GM19238 (cell line): ENCODE results near the gene PCSK5.
"Not testable (repeated sequence)": the region's sequence is repeated elsewhere in the genome, so short reads cannot be mapped to it uniquely, and the experiment has no call there.

Experiments
- DNase-seq: peaks from one replicate; pipeline ENCODE4 v3.0.0; 2011; ENCODE audit warnings: low spot score; ENCODE audit not compliant: insufficient read length

PCSK5 gene

GRCh38 chr9:75889577-75889976 lies 896 bp upstream of the PCSK5 start:
- DNase-seq = no peak

DNA sequence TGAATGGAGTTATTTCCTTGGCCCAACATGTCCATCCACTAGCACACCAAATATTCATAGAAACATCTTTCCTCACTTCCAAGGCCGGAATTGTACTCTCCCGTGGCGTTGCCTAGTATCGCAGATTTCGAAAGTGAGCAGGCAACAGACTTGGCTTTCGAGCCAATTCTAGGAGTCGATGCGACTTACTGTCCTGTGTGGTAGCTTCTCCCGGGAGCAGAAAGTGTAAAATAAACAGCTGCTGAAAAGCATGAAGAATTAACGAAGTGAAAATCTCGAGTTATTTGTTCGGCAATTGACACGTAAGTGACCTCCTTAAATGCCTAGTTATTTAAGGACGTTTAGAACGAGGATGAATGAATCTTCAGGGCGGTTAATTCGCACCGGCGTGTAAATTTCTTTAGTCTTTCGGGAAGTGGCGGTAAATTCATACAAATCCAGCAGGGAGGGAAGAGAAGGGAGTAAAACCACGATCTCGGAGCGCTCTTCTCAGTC lies 449 bp upstream of the PCSK5 start:
- DNase-seq = no peak

- no peak for DNase-seq
Measured at GRCh38 chr9:75891277-75891741, 836 bp downstream of the PCSK5 start.

DNA sequence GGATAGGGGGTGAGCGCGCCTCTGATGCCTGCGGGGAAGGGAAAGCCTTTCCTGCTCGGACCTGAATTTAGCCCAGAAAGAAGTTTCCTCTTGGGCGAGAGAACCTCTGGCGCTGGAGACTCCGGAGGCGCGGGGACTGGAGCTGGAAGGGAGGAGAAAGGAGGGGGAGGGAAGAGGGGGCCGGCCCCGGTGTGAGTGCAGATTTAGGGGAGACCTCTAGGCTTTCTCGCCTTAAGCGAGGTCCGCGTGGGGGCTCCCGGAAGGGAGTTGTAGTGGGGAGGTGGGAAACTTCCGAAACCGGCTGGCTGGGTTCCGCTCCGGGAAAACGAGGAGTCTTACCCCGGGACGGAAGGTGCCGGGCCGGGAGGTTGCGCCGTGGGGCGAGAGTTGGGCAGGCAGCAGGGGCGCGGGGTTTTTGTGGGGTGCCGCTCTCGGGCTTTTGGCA lies 1.3 kb downstream of the PCSK5 start:
- no peak for DNase-seq

DNA sequence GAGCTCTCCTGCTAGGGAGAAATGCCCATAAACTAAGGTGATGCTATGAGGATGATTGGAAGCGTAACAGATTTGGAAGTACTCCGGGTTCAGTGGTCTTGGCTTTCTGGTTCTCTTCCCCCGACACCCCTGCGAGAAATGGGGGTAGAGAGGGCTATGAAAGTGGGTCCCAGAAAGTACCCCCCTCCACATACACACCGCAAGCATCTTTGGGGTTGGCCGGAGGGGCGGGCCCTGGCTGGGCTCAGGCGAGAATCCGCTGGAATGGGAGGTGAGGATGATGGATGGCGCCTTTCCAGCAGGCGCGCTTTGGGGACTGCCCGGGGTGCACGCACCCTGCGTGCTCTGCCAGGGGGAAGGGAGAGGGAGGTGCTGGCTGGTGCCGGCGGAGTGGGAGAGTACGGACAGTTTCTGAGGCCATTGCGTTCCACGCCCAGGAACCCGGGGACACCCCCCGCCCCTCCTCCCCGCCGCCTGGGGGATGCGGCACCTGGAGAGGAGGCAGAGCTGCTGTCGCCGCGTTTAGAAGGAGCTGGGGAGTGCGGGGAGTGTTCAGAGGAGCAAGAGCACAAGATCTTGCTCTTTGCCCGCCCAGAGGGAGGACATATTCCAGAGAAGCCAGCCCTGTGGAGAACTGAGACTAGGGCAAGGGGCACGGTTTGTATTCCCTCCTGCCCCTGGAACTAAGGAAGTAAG lies 1.9 kb downstream of the PCSK5 start:
- no peak for DNase-seq

DNA sequence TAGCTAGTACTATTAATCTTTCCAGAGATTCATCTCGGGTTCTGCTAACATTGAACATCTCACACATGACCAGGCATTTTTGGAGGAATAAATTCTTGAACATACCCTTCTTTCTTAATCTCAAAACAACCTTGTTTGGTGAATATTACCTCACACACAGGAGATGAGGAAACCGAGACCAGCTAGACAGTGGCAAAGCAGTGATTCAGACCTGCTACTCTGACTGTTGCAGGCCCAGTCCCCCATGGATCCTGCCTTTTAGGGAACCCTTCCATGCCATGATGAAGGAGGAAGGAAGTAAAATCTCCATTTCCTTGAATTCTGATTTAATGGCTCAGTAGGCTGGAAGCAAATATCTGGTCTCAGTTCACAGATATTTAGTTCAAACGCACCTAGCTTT lies 2.6 kb downstream of the PCSK5 start:
- no peak for DNase-seq

- DNase-seq = no peak
Measured at GRCh38 chr9:75894566-75894965, 4.1 kb downstream of the PCSK5 start.

- no peak for DNase-seq
Measured at GRCh38 chr9:75895112-75895511, 4.6 kb downstream of the PCSK5 start.

DNA sequence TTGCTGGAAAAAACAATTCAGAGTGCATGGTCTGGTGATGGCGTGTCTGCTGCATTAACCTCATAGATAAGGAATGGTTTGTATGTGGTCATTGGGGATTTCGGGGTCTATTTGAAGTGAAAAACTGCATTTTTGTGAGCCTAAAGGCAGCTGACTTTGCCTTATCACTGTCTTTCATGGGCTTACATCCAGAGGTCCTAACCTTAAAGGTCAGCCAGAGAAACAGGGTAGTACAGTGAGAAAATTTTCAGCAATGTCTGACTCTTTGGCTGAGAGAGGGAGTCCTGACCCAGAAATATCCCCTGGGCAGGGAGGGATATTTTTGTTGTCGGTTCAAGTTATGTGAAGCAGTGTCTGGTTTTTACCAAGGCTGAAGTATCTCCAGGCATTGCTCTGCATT lies 5.7 kb downstream of the PCSK5 start:
- DNase-seq = no peak

- DNase-seq = not testable (repeated sequence)
Measured at GRCh38 chr9:75900893-75901524, 10.5 kb downstream of the PCSK5 start.

GRCh38 chr9:75903785-75904360 lies 13.4 kb downstream of the PCSK5 start:
- DNase-seq = no peak

DNA sequence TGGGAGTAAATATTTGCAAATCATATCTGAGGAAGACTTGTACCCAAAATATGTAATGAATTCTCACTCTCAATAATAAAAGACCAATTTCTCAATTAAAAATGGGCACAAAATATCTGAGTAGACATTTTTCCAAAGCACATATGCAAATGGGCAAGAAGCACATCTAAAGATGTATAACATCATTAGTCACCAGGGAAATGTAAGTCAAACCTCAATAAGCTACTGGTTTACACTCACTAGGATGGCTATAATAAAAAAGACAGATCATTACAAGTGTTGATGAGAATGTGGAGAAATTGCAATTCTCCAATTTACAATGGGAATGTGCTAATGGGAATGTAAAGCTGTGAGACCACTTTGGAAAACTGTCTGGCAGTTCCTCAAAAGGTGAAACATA lies 13.9 kb downstream of the PCSK5 start:
- no peak for DNase-seq

- no peak for DNase-seq
Measured at GRCh38 chr9:75906531-75906930, 16.1 kb downstream of the PCSK5 start.

GRCh38 chr9:75907329-75907728 lies 16.9 kb downstream of the PCSK5 start:
- DNase-seq = no peak

GRCh38 chr9:75907923-75908322 lies 17.4 kb downstream of the PCSK5 start:
- DNase-seq = no peak

- no peak for DNase-seq
Measured at GRCh38 chr9:75909776-75910175, 19.3 kb downstream of the PCSK5 start.

GRCh38 chr9:75910731-75911130 lies 20.3 kb downstream of the PCSK5 start:
- no peak for DNase-seq

GRCh38 chr9:75911390-75911789 lies 20.9 kb downstream of the PCSK5 start:
- no peak for DNase-seq

DNA sequence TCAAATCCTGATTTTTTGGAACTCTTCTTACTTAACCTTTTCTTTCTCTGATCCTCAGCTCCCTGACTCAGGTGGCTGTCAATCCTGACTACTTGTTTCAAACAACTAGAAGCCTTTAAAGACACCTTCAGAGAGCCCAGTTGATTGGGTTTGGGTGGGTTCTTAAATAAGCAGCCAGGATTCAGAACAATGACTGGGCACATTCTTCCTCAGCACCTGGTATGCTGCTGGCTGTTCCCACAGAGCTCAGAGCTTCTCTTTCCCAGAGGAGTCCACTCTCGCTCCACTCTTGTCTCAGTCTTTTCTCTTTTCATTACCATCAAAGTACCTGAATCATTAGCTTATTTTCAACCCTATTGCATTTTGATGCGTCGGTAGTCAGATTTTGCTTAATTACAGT lies 22.5 kb downstream of the PCSK5 start:
- no peak for DNase-seq

DNA sequence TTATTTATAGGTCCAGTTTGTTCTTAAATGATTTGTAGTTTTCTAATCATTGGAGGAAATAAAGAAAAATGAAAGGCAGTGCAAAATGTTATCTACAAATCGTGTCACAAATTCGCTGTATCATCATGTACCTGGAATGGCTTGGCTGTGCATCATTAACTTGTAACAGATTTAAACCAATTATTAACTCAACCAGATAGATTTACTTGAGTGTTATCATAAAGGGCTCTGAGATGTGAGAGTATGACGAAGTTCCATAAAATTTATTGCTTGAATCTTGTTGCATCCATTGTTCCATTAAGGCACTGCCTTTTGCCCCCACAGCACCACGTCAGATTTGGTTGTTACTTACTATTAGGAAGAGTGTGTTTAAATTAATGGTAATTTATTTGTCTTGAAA lies 23.5 kb downstream of the PCSK5 start:
- DNase-seq = no peak

- DNase-seq = no peak
Measured at GRCh38 chr9:75914883-75915452, 24.5 kb downstream of the PCSK5 start.

- no peak for DNase-seq
Measured at GRCh38 chr9:75918154-75918553, 27.7 kb downstream of the PCSK5 start.
